Placental epithelial cell (primary cell): ENCODE measurements around the gene PTPRQ. TPM values are rescaled to one million over a fixed set of nuclear protein-coding genes. Genes with fewer than 3 reads are reported as not detected.

Experiments used
- total RNA-seq: library from RNA; depleted of rRNA; stranded (reverse); fragments of >200 nt; gene quantifications from 2 replicates; pipeline ENCODE4 v1.2.3, GENCODE V29; 2012

The PTPRQ gene, protein sequence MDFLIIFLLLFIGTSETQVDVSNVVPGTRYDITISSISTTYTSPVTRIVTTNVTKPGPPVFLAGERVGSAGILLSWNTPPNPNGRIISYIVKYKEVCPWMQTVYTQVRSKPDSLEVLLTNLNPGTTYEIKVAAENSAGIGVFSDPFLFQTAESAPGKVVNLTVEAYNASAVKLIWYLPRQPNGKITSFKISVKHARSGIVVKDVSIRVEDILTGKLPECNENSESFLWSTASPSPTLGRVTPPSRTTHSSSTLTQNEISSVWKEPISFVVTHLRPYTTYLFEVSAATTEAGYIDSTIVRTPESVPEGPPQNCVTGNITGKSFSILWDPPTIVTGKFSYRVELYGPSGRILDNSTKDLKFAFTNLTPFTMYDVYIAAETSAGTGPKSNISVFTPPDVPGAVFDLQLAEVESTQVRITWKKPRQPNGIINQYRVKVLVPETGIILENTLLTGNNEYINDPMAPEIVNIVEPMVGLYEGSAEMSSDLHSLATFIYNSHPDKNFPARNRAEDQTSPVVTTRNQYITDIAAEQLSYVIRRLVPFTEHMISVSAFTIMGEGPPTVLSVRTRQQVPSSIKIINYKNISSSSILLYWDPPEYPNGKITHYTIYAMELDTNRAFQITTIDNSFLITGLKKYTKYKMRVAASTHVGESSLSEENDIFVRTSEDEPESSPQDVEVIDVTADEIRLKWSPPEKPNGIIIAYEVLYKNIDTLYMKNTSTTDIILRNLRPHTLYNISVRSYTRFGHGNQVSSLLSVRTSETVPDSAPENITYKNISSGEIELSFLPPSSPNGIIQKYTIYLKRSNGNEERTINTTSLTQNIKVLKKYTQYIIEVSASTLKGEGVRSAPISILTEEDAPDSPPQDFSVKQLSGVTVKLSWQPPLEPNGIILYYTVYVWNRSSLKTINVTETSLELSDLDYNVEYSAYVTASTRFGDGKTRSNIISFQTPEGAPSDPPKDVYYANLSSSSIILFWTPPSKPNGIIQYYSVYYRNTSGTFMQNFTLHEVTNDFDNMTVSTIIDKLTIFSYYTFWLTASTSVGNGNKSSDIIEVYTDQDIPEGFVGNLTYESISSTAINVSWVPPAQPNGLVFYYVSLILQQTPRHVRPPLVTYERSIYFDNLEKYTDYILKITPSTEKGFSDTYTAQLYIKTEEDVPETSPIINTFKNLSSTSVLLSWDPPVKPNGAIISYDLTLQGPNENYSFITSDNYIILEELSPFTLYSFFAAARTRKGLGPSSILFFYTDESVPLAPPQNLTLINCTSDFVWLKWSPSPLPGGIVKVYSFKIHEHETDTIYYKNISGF (N-terminal part only)
- under 0.01 TPM in 1 of 2 replicates, not detected in the other for total RNA-seq

DNA sequence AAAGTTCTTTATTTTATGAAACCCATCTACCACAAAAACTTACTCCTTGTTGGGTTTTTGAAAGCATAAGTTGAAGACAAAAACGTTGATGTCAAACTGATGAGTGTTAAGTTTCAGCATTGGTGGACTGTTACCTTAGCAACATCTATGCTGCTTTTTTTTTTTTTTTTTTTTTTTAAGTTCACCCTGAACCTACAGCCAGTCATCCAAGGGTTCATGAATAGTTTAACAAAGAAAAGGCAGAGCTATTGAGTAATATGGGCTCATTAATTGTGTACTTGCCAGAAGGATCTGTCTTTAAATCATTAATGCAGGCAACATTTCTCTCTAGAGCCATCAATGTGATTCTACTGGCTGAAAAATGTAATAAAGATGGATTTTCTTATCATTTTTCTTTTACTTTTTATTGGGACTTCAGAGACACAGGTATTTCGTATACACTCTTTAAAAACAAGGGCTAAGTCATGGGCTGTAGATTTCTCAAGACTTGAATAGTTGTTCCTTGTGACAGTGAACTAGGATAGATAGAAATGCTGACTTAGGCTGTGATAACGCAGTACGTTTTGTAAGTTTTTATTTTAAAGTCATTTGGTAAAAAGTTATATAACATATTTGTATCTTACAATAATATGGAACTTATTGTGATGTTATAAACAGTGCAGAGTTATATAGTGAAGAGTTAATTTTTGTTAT lies at the start of gene PTPRQ:
Gene PTPRQ, plus strand, starts transcription at position 262 of the 693 bp plus-strand sequence. Its CDS starts 111 bp downstream, at position 373.

DNA sequence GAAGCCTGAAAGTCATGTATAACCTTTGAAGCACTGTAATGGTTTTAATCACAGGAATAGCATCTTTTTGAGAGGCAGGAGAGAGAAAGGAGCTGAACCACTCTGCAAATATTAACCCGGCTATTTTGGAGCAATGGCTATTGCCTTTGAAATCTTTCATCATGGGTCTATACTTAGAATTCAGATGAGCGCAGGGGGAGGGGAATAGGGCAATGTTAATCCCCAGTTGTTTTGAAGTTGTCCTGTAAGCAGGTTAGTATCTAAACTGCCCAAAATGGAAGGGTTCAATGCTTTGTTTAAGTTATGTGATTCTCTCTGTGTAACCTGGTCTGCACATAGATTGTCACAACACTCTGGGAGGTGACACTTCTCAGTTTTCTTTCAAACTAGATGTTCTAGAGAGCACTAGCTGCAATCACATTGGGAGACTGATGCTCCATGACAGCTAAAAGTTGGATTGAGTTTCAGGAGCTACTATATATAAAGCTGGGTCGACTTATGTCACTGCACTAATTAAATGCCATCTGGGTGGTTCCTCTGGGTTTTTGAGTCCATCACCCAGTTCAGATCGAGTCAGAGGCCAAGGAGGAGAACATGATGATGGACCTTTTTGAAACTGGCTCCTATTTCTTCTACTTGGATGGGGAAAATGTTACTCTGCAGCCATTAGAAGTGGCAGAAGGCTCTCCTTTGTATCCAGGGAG lies 263.2 kb downstream of the PTPRQ start, which contains the start of gene MYF6:
Gene MYF6, plus strand, starts transcription at position 509 of the 704 bp plus-strand sequence. Its CDS starts 86 bp downstream, at position 595.

GRCh38 chr12:80716696-80717469 lies 272.8 kb downstream of the PTPRQ start, which contains the start of gene MYF5:
MYF5 (plus strand) TSS chr12:80716912; CDS start chr12:80717064, 152 bp downstream.

